Anterior cingulate cortex (tissue), 58 donors: ENCODE measurements around the gene HTRA3.

Experiments used
- DNase-seq, 58 donors: peaks; one replicate each; lab custom pipeline; 2025; lab: John Stamatoyannopoulos, UW

The HTRA3 gene

GRCh38 chr4:8321771-8322170 is 52.2 kb downstream of the HTRA3 start:
- DNase-seq: no peak

- DNase-seq: no peak
These were observed 53.5 kb downstream of the HTRA3 start for GRCh38 chr4:8322794-8323704.

GRCh38 chr4:8323947-8324555 is 54.5 kb downstream of the HTRA3 start:
- DNase-seq: no peak

GRCh38 chr4:8324640-8325239 is 55.2 kb downstream of the HTRA3 start:
- DNase-seq: no peak

DNA sequence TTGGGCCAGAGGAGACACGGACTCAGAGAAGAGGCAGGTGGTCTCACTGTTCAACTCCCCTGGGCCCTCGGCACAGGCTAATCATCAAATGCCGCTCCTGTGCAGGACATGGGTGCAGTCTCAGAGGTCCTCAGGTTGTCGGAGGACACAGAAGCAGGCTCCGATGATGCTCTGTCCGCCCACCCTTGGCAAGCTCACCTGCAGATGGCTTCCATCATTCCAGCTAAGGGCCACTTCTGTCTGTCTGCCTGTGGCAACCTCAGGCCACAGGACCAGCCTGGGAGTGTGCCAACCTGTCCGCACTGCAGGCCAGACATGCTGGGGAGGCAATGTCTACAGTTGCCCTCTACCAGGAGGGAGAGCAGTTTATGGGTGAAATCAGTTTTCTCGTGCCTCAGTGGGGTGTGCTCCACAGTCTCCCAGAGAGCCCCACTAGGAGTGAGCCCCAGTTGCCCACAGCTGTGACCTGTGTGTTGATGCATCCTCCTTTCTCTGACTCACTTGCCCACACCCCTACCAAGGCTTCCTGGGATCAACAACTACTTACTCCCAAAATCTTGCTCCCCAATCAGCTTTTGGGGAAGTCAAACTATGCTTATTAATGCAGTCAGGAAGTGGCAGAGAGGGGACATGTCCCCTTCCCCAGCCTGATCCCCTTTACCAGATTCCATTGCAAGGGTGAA is 55.9 kb downstream of the HTRA3 start:
- no peak for DNase-seq

- no peak for DNase-seq
These were observed 56.7 kb downstream of the HTRA3 start for GRCh38 chr4:8326206-8326605.

GRCh38 chr4:8328456-8328855 is 58.9 kb downstream of the HTRA3 start:
- DNase-seq: no peak

DNA sequence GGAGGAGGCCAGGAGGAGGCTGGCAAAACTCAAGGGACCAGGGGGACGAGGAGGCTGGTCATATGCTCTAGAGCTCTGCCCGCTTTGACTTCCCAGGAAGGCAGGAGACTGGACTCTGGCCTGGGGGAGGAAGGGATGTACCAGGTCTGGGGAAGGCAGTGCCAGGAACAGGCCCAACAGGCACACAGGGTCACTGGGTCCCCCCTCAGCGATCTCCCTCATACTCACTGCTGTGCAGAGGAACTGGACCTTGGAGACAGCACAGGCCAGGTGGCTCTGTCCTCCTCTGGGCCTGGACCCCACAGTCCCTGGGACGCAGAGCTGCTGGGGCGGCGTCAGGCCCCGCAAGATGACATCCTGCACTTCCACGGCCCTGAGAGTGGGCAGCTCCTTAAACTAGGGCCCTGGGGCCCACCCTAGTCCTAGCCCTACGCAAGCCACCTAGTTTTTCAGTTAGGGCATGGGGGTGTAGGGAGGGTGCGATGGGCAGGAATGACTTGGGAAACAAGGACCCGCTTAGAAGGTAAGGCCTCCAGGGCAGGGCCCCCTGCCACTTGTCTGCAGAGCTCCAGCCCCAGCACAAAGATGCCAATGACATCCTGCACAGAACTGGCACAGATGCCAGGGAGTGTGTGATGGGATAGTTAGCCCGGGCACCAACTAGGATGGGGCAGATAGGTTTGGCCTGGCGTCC is 59.5 kb downstream of the HTRA3 start:
- no peak for DNase-seq

DNA sequence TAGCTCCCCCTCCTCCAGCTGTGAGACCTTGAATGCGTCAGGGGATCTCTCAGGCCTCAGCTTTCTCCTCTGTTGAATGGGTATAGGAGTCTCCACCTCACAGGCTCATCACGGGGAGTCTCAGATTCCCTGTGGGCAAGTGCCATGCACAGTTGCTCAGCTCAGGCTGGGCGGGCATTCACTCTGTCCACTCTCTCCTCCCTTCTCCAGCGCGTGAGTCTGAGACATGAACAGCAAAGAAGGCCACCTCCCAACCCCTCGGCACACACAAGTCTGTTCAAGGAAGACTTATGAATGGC is 60.0 kb downstream of the HTRA3 start:
- DNase-seq: no peak

DNA sequence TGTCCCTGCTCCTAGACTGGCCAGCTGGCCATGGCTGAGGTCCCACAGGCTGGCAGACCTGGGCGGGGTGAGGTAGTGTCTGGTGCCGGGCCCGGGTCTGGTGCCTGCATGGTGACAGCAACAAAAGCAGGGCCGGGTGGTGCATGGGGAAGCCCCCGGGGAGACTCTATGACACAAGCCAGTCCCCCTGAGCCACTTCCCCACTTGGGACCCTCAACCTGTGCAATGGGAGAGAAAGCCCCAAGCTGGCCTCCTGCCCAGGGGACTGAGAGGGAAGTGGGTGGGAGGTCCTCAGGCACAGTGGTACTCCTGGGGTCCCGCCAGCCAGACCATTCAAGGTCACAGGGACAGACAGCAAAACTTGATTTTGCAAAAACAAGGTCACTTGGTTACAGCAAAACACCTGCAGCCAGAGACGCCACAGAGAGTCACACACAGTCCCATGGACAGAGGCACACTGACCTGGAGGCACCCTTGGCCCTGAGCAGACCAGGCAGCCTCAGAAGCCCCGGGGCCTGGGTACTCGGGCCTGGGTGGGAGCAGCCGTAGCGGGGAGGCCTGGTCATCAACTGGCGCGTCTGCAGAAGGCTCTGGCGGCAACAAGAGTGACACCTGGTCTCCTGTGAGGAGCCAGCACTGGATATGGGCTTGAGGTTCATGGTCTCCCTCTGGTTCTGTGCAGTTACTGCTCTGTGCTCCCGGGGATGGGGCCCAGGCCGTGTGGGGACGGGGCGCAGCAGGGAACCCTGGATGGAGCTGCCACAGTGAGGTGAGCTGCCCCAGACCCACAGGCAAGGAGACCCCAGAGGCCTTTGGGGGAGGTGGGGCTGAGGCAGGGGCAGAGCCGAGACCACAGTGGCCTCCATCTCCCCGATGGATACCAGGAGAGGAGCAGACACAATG is 60.6 kb downstream of the HTRA3 start:
- peak in 1 of 58 donors; percentile 46 for DNase-seq

- DNase-seq: peak in 13 of 58 donors; percentile 14 to 57 (median 31)
These were observed 61.4 kb downstream of the HTRA3 start for GRCh38 chr4:8330821-8331574.

GRCh38 chr4:8331575-8331955 is 62.0 kb downstream of the HTRA3 start:
- no peak for DNase-seq

- no peak for DNase-seq
These were observed 62.7 kb downstream of the HTRA3 start for GRCh38 chr4:8332038-8332857.

GRCh38 chr4:8332891-8333331 is 63.4 kb downstream of the HTRA3 start:
- DNase-seq: no peak

- no peak for DNase-seq
These were observed 64.3 kb downstream of the HTRA3 start for GRCh38 chr4:8333726-8334460.

- DNase-seq: no peak
These were observed 65.4 kb downstream of the HTRA3 start for GRCh38 chr4:8334786-8335460.

- no peak for DNase-seq
These were observed 66.3 kb downstream of the HTRA3 start for GRCh38 chr4:8335848-8336247.
